GM18526 (cell line): ENCODE results near the gene CCDC175.
A peak's percentile ranks its signal among the peaks of the same experiment; 100 is the strongest.

Source experiments
- POLR2A ChIP-seq: IDR thresholded peaks from 3 replicates; pipeline ENCODE4 v1.6.1; 2011; ENCODE audit not compliant: insufficient read length; ENCODE audit errors: extremely low read depth

CCDC175 gene

GRCh38 chr14:59478540-59478939 lies 98.1 kb downstream of the CCDC175 start:
- TF ChIP-seq POLR2A = no peak

- no peak for TF ChIP-seq POLR2A
Observed at GRCh38 chr14:59475709-59476108, 100.9 kb downstream of the CCDC175 start.

- TF ChIP-seq POLR2A = no peak
Observed at GRCh38 chr14:59474172-59474571, 102.4 kb downstream of the CCDC175 start.

GRCh38 chr14:59465316-59466135 lies 111.1 kb downstream of the CCDC175 start, which contains the start of gene GPR135:
TSS of gene GPR135 (minus strand) at chr14:59465380. CDS start at chr14:59465226, 154 bp downstream.
- no peak for TF ChIP-seq POLR2A

- peak; percentile 17 for TF ChIP-seq POLR2A
Observed at GRCh38 chr14:59464486-59465315, 111.9 kb downstream of the CCDC175 start.

- no peak for TF ChIP-seq POLR2A
Observed at GRCh38 chr14:59463787-59464485, 112.7 kb downstream of the CCDC175 start.

GRCh38 chr14:59461891-59462290 lies 114.7 kb downstream of the CCDC175 start:
- TF ChIP-seq POLR2A = no peak

GRCh38 chr14:59460378-59460777 lies 116.2 kb downstream of the CCDC175 start:
- no peak for TF ChIP-seq POLR2A

GRCh38 chr14:59458486-59458885 lies 118.1 kb downstream of the CCDC175 start:
- TF ChIP-seq POLR2A = no peak

- TF ChIP-seq POLR2A = no peak
Observed at GRCh38 chr14:59455411-59455810, 121.2 kb downstream of the CCDC175 start.
